ENCODE data around the gene HOXB6.

The HOXB6 gene

GRCh38 chr17:48621410-48622392 lies 16.9 kb upstream of the HOXB6 start:
- no peak for DNase-seq

- DNase-seq = no peak
These were observed 15.8 kb upstream of the HOXB6 start for GRCh38 chr17:48620461-48621139.

- DNase-seq = no peak
These were observed 15.2 kb upstream of the HOXB6 start for GRCh38 chr17:48619826-48620449.

- DNase-seq = peak; percentile 3
These were observed 13.6 kb upstream of the HOXB6 start for GRCh38 chr17:48618256-48618896.

- DNase-seq = no peak
These were observed 12.9 kb upstream of the HOXB6 start for GRCh38 chr17:48617471-48618255.

GRCh38 chr17:48616717-48617470 lies 12.1 kb upstream of the HOXB6 start:
- DNase-seq = no peak

- no peak for DNase-seq
These were observed 11.4 kb upstream of the HOXB6 start for GRCh38 chr17:48615963-48616716.

GRCh38 chr17:48615047-48615962 lies 10.5 kb upstream of the HOXB6 start, which contains the start of gene HOXB8:
Gene HOXB8 (minus strand): TSS chr17:48615292. CDS start chr17:48614704, 588 bp downstream.
- no peak for DNase-seq

- DNase-seq = no peak
These were observed 9.3 kb upstream of the HOXB6 start for GRCh38 chr17:48613862-48614694.

- DNase-seq = no peak
These were observed 8.3 kb upstream of the HOXB6 start for GRCh38 chr17:48612854-48613691.

GRCh38 chr17:48612456-48612853 lies 7.7 kb upstream of the HOXB6 start:
- no peak for DNase-seq

- DNase-seq = no peak
These were observed 7.1 kb upstream of the HOXB6 start for GRCh38 chr17:48611681-48612455.

- DNase-seq = no peak
These were observed 6.4 kb upstream of the HOXB6 start for GRCh38 chr17:48611213-48611612.

- no peak for DNase-seq
These were observed 5.8 kb upstream of the HOXB6 start, which contains the start of gene HOXB7 for GRCh38 chr17:48610282-48611211. Gene HOXB7 (minus strand): TSS chr17:48611017. CDS start chr17:48610918, 99 bp downstream.

GRCh38 chr17:48609759-48610281 lies 5.0 kb upstream of the HOXB6 start:
- DNase-seq = no peak
